ENCODE measurements around the gene LDLRAD4. TPM values are rescaled to one million over a fixed set of nuclear protein-coding genes. Genes with fewer than 3 reads are reported as not detected.

Gene LDLRAD4
- total and polyA plus RNA-seq, 8 donors, result 14.1 to 26.6 (median 18.8) TPM

GRCh38 chr18:13247506-13247905 is 28.9 kb downstream of the LDLRAD4 start:
- TF ChIP-seq CTCF (IDR thresholded peaks at IDR 0.05), result no peak
- H3K27ac ChIP-seq, result no peak overlapping the region
- H3K9me3 ChIP-seq, result no peaks in the 10 kb centered on the region
- DNase-seq (no peak), ATAC-seq (no peak)
- no peak overlapping the region for H3K4me3 ChIP-seq
- no peaks in the 10 kb centered on the region for H3K36me3 ChIP-seq
- intact Hi-C loops (cut with DNase I), result no loop called here
- no peaks in the 10 kb centered on the region for H3K27me3 ChIP-seq
- no peaks in the 10 kb centered on the region for H3K4me1 ChIP-seq

GRCh38 chr18:13252686-13253410 is 34.3 kb downstream of the LDLRAD4 start:
- no peaks in the 10 kb centered on the region for H3K36me3 ChIP-seq
- intact Hi-C loops (cut with DNase I), result no loop called here
- H3K27ac ChIP-seq, result no peak overlapping the region
- no peaks in the 10 kb centered on the region for H3K9me3 ChIP-seq
- no peaks in the 10 kb centered on the region for H3K27me3 ChIP-seq
- no peaks in the 10 kb centered on the region for H3K4me1 ChIP-seq
- H3K4me3 ChIP-seq, result no peak overlapping the region
- DNase-seq (no peak), ATAC-seq (no peak)
- TF ChIP-seq CTCF (IDR thresholded peaks at IDR 0.05), result no peak

- intact Hi-C loops (cut with DNase I), result no loop called here
- Histone ChIP-seq H3K27ac (no peak overlapping the region), H3K27me3 (no peaks in the 10 kb centered on the region), H3K4me1 (peaks cover 0 to 6% of the 10 kb centered on the region in 2 donors), H3K36me3 (no peaks in the 10 kb centered on the region), H3K9me3 (no peaks in the 10 kb centered on the region), H3K4me3 (no peak overlapping the region)
- DNase-seq, result no peak
- TF ChIP-seq CTCF (IDR thresholded peaks at IDR 0.05), result no peak
- ATAC-seq, result no peak
Observed at GRCh38 chr18:13253786-13254688, 35.5 kb downstream of the LDLRAD4 start.

GRCh38 chr18:13254971-13255927 is 36.7 kb downstream of the LDLRAD4 start:
- no peaks in the 10 kb centered on the region for H3K27me3 ChIP-seq
- H3K27ac ChIP-seq, result no peak overlapping the region
- ATAC-seq (no peak), DNase-seq (no peak)
- peaks cover 0 to 18% of the 10 kb centered on the region in 2 donors for H3K4me1 ChIP-seq
- H3K9me3 ChIP-seq, result no peaks in the 10 kb centered on the region
- H3K36me3 ChIP-seq, result no peaks in the 10 kb centered on the region
- no peak overlapping the region for H3K4me3 ChIP-seq
- intact Hi-C loops (cut with DNase I), result no loop called here
- no peak for TF ChIP-seq CTCF (IDR thresholded peaks at IDR 0.05)
